Head of caudate nucleus (tissue), 42 donors: ENCODE measurements around the gene AGPS.

ENCODE experiments used
- DNase-seq, 42 donors: peaks; one replicate each; pipeline versions ENCODE4 v3.0.0 to v3.0.0-alpha.2; 2020 to 2021; ENCODE audit warnings: mixed read lengths in 7 of 42
- intact Hi-C: fragments of 100-400 bp; cut with DNase I; formaldehyde crosslinking; loops from one replicate; pipeline ENCODE4 v1.15.0; 2022

The AGPS gene

GRCh38 chr2:177496921-177497320 lies 104.3 kb downstream of the AGPS start:
- intact Hi-C loops, result loop anchor here (10.0 kb wide), 1 partner anchor 98 kb away; no protein-coding TSS in a partner anchor

GRCh38 chr2:177501186-177501585 lies 108.6 kb downstream of the AGPS start:
- intact Hi-C loops, result no loop called here
- DNase-seq, result no peak

More at GRCh38 chr2:177496921-177497320, 104.3 kb downstream of the AGPS start:
- no peak for DNase-seq

DNA sequence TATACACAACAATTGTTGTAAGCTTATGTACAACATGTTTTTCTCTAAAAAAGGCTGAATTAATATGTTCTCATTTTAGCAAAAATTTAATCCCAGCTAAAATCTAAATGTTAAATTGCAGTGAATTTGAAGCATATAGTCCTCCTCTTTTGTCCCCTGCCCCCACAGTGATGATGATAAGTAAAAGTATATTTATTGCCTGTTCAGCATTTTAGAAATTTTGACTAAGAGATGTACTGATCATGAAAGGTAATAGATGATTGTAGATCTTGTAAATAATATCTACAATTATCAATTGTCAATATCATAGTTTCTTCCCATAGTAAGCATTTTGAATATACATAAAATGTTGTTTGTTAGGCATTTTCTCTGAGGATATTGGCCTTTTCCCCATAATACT lies 113.9 kb downstream of the AGPS start:
- DNase-seq, result no peak
- intact Hi-C loops, result no loop called here

- intact Hi-C loops, result no loop called here
- no peak for DNase-seq
Measured at GRCh38 chr2:177506998-177507397, 114.4 kb downstream of the AGPS start.

- DNase-seq, result no peak
- intact Hi-C loops, result no loop called here
Measured at GRCh38 chr2:177516824-177517544, 124.4 kb downstream of the AGPS start.

DNA sequence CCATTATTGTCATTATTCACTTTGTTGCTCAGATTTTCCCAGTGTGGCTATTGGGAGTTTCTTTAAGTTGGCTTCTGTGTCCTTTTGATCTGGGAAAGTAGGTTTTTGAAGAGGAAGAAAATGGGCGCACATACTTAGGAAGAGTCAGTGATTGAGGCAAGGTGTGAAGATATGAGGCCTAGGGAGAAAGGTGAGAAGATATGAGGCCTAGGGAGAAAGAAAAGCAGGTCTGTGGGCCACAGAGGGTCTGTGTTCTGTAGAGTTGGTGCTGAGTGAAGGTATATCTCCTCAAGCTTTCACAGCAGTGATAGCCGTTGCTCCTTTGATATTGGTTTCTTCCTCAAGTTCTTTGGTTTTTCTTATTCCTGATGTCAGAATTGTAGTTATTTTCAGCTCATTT lies 126.2 kb downstream of the AGPS start:
- intact Hi-C loops, result no loop called here
- no peak for DNase-seq

DNA sequence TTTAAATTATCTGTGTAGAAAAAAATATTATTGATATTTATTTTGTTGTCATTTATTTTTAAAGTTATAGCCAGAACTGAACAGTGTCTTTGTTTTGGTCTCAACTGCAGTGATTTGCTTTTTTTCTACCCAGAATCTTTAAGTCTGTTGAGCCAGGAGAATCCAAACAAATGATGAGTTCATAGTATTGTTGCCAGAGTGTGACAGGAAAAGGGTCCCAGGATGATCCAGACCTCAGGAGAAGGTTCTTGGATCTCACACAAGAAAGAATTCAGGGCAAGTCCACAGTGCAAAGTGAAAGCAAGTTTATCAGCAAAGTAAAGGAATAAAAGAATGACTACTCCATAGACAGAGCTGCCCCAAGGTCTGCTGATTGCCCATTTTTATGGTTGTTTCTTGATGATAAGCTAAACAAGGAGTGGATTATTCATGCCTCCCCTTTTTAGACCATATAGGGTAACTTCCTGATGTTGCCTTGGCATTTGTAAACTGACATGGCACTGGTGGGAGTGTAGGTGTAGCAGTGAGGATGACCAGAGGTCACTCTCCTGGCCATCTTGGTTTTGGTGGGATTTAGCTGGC lies 127.1 kb downstream of the AGPS start:
- no peak for DNase-seq
- intact Hi-C loops, result no loop called here

DNA sequence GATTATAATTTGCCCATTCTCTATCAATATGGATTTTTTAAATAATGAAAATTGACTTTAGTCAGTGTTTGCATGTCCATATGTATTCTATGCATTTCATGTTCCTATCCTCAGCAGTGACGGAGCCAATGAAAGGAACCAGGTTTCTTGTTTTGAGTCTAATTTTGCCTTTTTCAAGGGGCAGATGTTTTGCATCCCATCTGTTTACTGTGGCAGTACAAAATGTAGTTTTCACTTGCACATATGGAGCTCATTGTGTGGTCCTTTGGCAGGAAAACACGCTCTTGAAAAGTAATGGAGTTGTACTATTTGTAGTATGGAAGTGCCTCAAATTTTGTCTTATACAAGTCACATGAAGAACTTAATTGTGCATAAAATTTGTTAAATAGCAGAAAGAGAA lies 127.8 kb downstream of the AGPS start:
- intact Hi-C loops, result no loop called here
- no peak for DNase-seq

- DNase-seq, result no peak
- intact Hi-C loops, result no loop called here
Measured at GRCh38 chr2:177523781-177524180, 131.2 kb downstream of the AGPS start.

GRCh38 chr2:177525351-177525924 lies 132.9 kb downstream of the AGPS start:
- DNase-seq, result no peak
- intact Hi-C loops, result no loop called here

DNA sequence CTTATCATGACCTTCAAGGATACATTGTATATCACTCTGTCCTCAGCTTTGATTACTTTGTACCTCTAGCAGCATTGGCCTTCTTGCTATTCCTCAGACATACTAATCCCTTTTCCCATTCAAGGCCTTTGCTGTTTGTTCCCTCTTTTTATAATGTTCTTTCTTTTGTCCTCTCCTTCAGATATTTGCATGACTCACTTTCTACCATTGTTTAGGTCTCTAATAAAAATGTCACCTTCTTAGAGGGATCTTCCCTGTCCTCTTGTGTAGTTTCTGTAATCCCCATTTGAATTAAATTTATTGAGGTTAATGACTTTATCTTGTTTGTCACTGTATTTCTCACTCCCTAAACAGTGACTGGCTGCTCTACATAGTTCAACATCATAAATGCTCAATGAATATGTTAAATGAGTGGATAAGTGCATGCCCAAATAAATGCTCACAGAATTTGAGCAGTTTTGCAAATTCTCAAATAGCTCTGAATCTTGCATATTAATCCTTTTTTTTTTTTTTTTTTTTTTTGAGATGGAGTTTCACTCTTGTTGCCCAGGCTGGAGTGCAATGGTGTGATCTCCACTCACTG lies 135.9 kb downstream of the AGPS start:
- intact Hi-C loops, result no loop called here

GRCh38 chr2:177529166-177529565 lies 136.6 kb downstream of the AGPS start:
- intact Hi-C loops, result no loop called here
- DNase-seq, result no peak

More for the DNA sequence above, 135.9 kb downstream of the AGPS start:
- no peak for DNase-seq

DNA sequence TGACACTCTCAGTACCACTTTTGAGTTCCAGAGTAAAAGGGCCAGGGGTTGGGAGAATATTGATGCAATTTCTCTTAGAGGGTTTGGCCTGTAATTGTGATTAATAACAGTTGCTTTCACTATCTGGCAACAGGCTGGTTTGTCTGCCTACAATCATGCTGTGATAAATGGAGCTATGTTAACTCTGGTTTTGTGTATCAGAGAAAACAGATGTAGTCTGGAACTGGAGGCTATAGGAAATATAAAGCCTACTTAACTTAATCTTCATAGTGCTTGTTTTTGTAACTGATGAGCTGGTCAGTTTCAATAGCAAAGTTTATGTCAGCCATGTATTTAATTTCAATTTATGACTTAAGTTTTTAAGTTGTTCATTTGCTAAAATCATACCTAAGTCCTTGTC lies 138.0 kb downstream of the AGPS start:
- no peak for DNase-seq
- intact Hi-C loops, result no loop called here

DNA sequence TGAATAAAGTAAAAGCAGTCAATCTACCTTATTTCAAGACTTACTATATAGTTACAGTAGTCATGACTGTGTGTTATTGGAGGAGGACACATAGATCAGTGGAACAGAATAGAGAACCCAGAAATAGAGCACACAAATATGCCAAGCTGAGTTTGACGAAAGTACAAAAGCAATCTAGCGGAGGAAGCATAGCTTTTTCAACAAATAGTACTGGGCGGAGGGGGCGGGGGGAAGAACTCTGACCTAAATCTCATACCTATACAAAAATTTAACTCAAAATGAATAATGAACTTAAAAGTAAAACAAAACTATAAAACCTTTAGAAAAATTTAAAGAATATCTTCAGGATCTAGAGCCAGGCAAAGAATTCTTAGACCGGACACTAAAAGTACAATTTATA lies 139.1 kb downstream of the AGPS start:
- intact Hi-C loops, result no loop called here

DNA sequence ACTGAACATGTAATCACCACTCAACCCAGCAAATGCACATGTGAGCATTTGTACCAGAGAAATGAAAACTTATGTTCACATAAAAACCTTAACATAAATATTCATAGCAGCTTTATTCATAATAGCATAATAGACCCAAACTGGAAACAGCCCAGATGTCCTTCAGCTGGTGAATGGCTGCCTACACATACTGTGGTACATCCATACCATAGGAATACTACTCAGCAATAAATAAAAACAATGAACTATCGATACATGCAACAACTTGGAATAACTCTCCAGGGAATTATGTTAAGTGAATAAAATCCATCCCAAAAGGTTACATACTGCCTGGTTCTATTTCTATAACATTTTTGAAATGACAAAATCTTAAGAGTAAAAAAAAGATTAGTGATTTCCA lies 140.0 kb downstream of the AGPS start:
- DNase-seq, result no peak
- intact Hi-C loops, result no loop called here

More for the DNA sequence above, 139.1 kb downstream of the AGPS start:
- peak in 20 of 42 donors; percentile 3 to 65 (median 24) for DNase-seq

DNA sequence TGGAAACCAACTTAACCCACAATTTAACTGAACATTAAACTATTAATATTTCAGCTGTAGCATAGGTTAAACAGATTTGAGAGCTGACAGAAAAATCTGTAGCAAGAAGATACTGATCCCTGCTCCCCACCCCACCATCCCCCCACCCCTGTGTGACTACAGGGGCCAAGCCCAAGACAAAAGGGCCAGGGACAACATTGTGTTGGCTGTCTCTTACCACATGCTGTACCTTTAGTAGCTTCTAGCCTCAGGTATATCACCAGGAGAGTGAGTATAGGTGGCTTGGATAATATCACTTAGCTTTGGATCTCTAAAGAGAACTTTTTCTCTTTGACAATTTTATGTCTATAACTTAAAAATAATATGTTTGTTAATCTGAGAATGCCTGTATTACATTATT lies 140.7 kb downstream of the AGPS start:
- intact Hi-C loops, result no loop called here

DNA sequence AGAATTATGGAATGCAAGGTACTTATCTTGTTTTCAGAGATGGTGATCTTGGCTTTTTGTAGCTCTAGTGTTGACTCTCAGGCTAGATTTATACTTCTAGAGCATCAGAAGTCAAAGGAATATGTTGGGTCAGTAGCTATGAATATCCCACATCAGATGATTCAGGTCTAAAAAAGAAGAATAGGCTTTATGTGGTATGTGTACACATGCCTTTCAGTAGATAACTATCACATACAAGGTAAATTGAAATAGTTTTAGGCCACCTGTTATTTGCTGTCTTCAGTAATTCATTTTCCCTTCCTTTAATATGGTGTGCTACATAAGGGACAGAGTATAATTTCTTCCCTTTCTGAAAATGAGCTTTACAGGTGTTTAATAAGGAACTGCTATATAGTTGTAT lies 142.4 kb downstream of the AGPS start:
- DNase-seq, result no peak
- intact Hi-C loops, result no loop called here

More for the DNA sequence above, 140.7 kb downstream of the AGPS start:
- DNase-seq, result no peak

- intact Hi-C loops, result no loop called here
- DNase-seq, result no peak
Measured at GRCh38 chr2:177535958-177536504, 143.5 kb downstream of the AGPS start.

DNA sequence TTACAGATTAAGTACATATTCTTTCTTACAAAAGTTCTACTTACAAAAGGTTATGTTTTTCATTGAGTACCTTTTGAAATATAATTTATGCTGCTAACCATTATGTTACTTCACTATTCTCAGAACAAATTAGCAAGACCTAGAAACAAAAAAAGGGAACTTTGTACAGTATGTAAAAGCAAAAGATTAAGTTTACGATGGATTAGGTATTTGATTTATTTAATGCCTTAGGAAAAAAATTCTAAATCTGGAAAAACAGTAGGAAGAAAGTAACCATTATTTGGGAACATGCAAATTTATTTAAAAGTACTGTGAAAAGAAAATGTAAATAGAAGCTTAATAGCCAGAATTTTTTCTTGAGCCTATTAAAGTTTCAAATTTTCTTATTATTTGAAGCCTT lies 144.6 kb downstream of the AGPS start:
- intact Hi-C loops, result no loop called here
- no peak for DNase-seq

DNA sequence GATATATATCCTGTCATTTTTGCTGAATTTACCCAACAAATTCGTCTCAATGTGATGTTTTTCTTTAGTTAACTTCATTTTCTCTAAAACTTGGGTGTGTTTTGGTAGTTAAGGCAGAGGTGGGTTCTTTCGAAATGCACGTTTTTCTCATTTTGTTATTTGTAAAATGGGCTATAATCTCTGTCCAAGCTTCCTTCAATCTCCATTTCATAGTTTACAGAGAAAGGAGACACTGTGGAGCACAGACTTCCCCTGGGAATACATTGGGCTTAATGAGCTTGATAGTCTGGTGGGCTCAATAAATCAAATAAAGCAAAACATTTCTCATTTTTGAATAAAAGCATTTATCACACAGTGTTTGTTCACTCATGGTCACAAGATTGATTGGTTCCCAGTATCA lies 145.1 kb downstream of the AGPS start:
- intact Hi-C loops, result no loop called here
- DNase-seq, result no peak
